ENCODE data around the gene HOXB8.

Gene HOXB8

GRCh38 chr17:48644910-48645557, 29.9 kb upstream of the HOXB8 start:
- peaks cover 17% of the 10 kb centered on the region for H3K27me3 ChIP-seq (ENCODE audit: insufficient read depth, poor library complexity, severe bottlenecking)
- no peak overlapping the region for H3K27ac ChIP-seq (ENCODE audit: poor library complexity, severe bottlenecking)

GRCh38 chr17:48644159-48644558, 29.1 kb upstream of the HOXB8 start:
- TF ChIP-seq CTCF (IDR thresholded peaks at IDR 0.05; ENCODE audit: poor library complexity, severe bottlenecking) = no peak
- peaks cover 17% of the 10 kb centered on the region for H3K27me3 ChIP-seq (ENCODE audit: insufficient read depth, poor library complexity, severe bottlenecking)
- DNase-seq (ENCODE audit: low spot score) = no peak

More at GRCh38 chr17:48644910-48645557, 29.9 kb upstream of the HOXB8 start:
- Histone ChIP-seq H3K4me3 (ENCODE audit: severe bottlenecking) (no peak overlapping the region), H3K4me1 (ENCODE audit: insufficient read depth, poor library complexity, severe bottlenecking) (no peaks in the 10 kb centered on the region), H3K9me3 (ENCODE audit: severe bottlenecking) (no peaks in the 10 kb centered on the region), H3K36me3 (ENCODE audit: low read depth) (no peaks in the 10 kb centered on the region)
- no peak for TF ChIP-seq CTCF (IDR thresholded peaks at IDR 0.05; ENCODE audit: poor library complexity, severe bottlenecking)
- ATAC-seq (ENCODE audit: low read depth) (no peak), DNase-seq (ENCODE audit: low spot score) (no peak)

GRCh38 chr17:48643697-48644012, 28.6 kb upstream of the HOXB8 start:
- H3K4me1 ChIP-seq (ENCODE audit: insufficient read depth, poor library complexity, severe bottlenecking) = no peaks in the 10 kb centered on the region
- peaks cover 17% of the 10 kb centered on the region for H3K27me3 ChIP-seq (ENCODE audit: insufficient read depth, poor library complexity, severe bottlenecking)
- no peak for TF ChIP-seq CTCF (IDR thresholded peaks at IDR 0.05; ENCODE audit: poor library complexity, severe bottlenecking)
- H3K27ac ChIP-seq (ENCODE audit: poor library complexity, severe bottlenecking) = no peak overlapping the region
- no peaks in the 10 kb centered on the region for H3K9me3 ChIP-seq (ENCODE audit: severe bottlenecking)
- no peak for DNase-seq (ENCODE audit: low spot score)
- H3K36me3 ChIP-seq (ENCODE audit: low read depth) = no peaks in the 10 kb centered on the region
- no peak for ATAC-seq (ENCODE audit: low read depth)
- no peak overlapping the region for H3K4me3 ChIP-seq (ENCODE audit: severe bottlenecking)

More at GRCh38 chr17:48644159-48644558, 29.1 kb upstream of the HOXB8 start:
- no peak overlapping the region for H3K27ac ChIP-seq (ENCODE audit: poor library complexity, severe bottlenecking)
- H3K36me3 ChIP-seq (ENCODE audit: low read depth) = no peaks in the 10 kb centered on the region
- no peak overlapping the region for H3K4me3 ChIP-seq (ENCODE audit: severe bottlenecking)
- no peak for ATAC-seq (ENCODE audit: low read depth)
- H3K9me3 ChIP-seq (ENCODE audit: severe bottlenecking) = no peaks in the 10 kb centered on the region
- H3K4me1 ChIP-seq (ENCODE audit: insufficient read depth, poor library complexity, severe bottlenecking) = no peaks in the 10 kb centered on the region

GRCh38 chr17:48642843-48643696, 28.0 kb upstream of the HOXB8 start:
- Histone ChIP-seq H3K36me3 (ENCODE audit: low read depth) (no peaks in the 10 kb centered on the region), H3K27me3 (ENCODE audit: insufficient read depth, poor library complexity, severe bottlenecking) (peaks cover 17% of the 10 kb centered on the region), H3K9me3 (ENCODE audit: severe bottlenecking) (no peaks in the 10 kb centered on the region), H3K4me3 (ENCODE audit: severe bottlenecking) (no peak overlapping the region), H3K4me1 (ENCODE audit: insufficient read depth, poor library complexity, severe bottlenecking) (no peaks in the 10 kb centered on the region), H3K27ac (ENCODE audit: poor library complexity, severe bottlenecking) (no peak overlapping the region)
- ATAC-seq (ENCODE audit: low read depth) (no peak), DNase-seq (ENCODE audit: low spot score) (no peak)
- TF ChIP-seq CTCF (IDR thresholded peaks at IDR 0.05; ENCODE audit: poor library complexity, severe bottlenecking) = no peak

Data from RWPE2 (cell line).